GM19328 (cell line): ENCODE results near the gene C1QA.
"Not testable (repeated sequence)": the region's sequence is repeated elsewhere in the genome, so short reads cannot be mapped to it uniquely, and the experiment has no call there.

Source experiments
- ATAC-seq: cut with Tn5 transposase; IDR thresholded peaks from one replicate; pipeline ENCODE4 v1.9.1; 2021; ENCODE audit warnings: mild to moderate bottlenecking, moderate library complexity; ENCODE audit not compliant: unreplicated experiment

The C1QA gene

GRCh38 chr1:22671999-22672398 lies 35.6 kb downstream of the C1QA start:
- ATAC-seq = no peak

- ATAC-seq = no peak
Observed at GRCh38 chr1:22673486-22674409, 37.3 kb downstream of the C1QA start.

- ATAC-seq = no peak
Observed at GRCh38 chr1:22674410-22674749, 38.0 kb downstream of the C1QA start.

GRCh38 chr1:22676151-22676550 lies 39.7 kb downstream of the C1QA start:
- ATAC-seq = not testable (repeated sequence)

- ATAC-seq = no peak
Observed at GRCh38 chr1:22676916-22677583, 40.6 kb downstream of the C1QA start.

- no peak for ATAC-seq
Observed at GRCh38 chr1:22677931-22678896, 41.8 kb downstream of the C1QA start.

- ATAC-seq = no peak
Observed at GRCh38 chr1:22680726-22681125, 44.3 kb downstream of the C1QA start.

GRCh38 chr1:22681556-22682276 lies 45.3 kb downstream of the C1QA start:
- ATAC-seq = no peak

GRCh38 chr1:22683547-22683946 lies 47.1 kb downstream of the C1QA start:
- ATAC-seq = no peak

GRCh38 chr1:22685591-22686059 lies 49.2 kb downstream of the C1QA start:
- no peak for ATAC-seq

- no peak for ATAC-seq
Observed at GRCh38 chr1:22687191-22687590, 50.8 kb downstream of the C1QA start.

- ATAC-seq = no peak
Observed at GRCh38 chr1:22688466-22688865, 52.0 kb downstream of the C1QA start.
